GM18873 (cell line): ENCODE measurements around the gene CFTR.
"Not testable (repeated sequence)": the region's sequence is repeated elsewhere in the genome, so short reads cannot be mapped to it uniquely, and the experiment has no call there.

Experiments used
- ATAC-seq: cut with Tn5 transposase; IDR thresholded peaks from one replicate; pipeline ENCODE4 v1.9.1; 2021; ENCODE audit warnings: mild to moderate bottlenecking, moderate library complexity, moderate number of reproducible peaks; ENCODE audit not compliant: unreplicated experiment, low FRiP score

The CFTR gene

GRCh38 chr7:117479225-117480054 is at the start of gene CFTR:
Gene CFTR (plus strand): TSS chr7:117480025. CDS start chr7:117480095, 70 bp downstream.
- no peak for ATAC-seq

- ATAC-seq, result peak; percentile 98
Observed at GRCh38 chr7:117435475-117436043, 44.3 kb upstream of the CFTR start.

DNA sequence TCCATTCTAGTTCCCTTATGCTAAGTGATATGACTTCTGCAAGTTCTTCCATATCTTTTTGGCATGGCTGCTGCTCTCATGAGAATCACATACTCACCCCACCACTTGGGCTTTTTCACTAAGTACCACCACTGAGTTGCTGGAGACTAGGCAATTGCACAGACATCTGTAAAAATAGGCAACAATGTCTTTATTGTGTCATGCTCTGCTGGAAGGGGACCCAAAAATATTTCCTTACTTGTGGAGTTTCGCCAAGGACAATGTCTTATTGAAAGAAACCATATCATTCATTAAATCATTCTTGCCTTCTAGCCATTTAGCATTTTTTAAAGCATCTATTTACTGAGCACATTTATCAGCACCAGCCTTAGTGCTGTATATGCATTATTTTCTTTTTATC is 35.2 kb upstream of the CFTR start:
- no peak for ATAC-seq

GRCh38 chr7:117445206-117445605 is 34.6 kb upstream of the CFTR start:
- no peak for ATAC-seq

GRCh38 chr7:117446220-117446815 is 33.5 kb upstream of the CFTR start:
- ATAC-seq, result no peak

DNA sequence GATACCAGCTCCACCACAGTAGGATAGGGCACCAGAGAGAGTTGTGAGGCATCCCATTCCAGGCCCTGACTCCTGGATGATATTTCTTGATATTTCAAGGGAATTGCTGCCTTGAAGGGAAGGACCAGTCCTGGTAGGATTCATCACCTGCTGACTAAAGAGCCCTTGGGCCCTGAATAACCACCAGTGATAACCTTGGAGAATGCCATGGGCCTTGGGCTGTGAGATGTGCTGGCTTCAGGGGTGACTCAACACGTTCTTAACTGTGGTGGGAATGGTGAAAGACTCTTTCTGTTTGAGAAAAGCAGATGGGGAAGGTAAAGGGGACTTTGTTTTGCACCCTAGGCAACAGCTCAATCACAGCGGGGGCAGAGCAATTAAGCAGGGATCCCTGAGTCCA is 31.2 kb upstream of the CFTR start:
- no peak for ATAC-seq

DNA sequence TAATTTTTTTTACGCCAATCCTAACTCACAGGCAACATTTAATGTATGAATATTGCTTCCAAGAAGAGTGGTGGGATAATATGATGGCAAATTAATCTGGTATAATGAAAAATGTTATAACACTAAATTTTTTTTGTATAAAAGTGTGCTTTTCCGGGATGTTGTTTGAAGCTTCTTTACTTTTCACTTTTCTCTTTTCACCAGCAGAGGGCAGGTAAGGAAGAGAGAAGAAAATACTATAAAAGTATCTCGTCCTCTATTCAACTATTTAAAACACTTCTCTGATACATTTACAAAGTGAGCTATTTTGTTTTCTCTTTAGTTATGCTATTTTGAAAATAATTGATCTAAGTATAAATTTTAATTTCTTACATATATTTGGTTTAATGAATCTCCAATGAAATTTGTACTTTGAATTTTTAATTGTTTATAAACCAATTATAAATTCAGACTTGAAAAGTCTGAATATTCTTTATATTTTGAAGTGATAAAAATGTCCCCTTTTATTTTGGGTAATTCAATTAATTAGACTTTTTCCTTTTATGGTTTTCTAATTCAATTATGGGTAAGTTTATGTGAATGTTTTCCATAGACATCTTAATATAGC is 20.7 kb upstream of the CFTR start:
- no peak for ATAC-seq

DNA sequence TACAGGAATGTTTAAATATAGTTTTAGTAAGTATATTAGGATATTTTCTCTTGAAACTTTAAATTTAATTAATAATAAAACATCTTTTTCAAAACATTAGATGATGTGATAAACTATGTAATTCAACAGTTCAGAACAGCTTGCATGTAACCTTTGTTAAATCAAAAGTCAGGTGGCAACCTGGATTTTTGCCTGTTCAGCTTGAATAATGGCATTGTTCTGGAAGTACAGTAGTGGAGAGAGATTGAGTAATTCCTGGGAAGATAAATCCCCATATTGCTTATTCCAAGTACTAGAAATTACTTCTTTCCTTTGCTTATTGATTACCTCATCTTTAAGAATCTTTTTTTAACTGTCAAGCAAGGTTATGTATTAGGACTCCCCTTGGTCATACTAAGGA is 20.1 kb upstream of the CFTR start:
- ATAC-seq, result no peak

GRCh38 chr7:117460815-117461214 is 19.0 kb upstream of the CFTR start:
- ATAC-seq, result not testable (repeated sequence)

DNA sequence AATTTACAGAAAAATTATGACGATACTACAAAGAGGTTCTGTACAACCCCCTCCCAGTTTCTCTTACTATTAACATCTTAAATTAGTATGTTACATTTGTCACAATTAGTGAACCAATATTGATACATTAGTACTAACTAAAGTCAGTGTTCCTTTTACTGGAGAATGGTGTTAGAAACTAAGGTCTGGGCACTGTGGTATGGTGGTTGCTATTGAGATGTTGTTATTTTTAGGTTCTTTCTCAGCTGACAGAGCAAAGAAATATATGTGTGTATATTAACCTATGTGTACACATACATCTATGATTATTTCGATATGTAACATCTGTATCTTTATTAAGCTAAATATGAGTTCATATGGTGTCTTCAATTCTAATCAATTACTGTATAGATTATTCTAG is 11.7 kb upstream of the CFTR start:
- no peak for ATAC-seq

DNA sequence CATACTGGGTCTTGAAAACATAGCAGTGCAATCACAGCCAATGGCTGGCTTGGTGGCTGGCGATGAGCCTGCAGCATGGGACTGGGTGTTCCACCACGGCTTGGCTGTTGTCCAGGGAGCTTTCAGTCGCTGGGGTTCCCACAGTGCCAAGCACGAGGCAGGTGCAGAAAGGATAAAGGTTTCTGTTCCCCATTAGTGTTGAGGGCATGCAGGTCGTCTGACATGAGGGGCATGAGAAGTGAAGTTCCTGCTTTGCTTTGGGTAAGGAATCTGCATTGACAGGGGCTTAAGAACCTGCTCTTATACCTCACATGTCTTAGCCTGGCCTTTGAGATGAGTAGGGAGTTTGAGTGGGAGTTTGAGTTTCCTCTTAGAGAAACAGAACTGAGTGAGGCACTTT is 9.0 kb upstream of the CFTR start:
- ATAC-seq, result no peak

DNA sequence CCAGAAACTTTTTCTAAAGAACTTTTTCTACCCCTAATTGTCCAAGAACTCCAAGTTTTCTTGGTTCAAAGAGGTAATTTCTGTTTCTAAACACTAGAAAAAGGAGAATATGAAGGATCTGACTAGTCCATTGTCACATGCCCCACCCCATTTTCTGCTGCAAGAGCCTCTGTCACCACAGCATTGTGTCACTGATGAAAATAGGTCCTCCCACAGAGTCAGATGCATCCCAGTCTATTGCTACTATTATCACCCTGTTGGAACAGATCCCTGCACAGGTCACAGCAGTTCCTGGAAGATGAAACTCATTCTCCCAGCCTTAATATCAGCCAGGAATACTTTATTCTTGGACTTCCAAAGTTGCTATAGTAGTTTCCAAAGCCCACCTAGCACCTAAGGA is 7.5 kb upstream of the CFTR start:
- ATAC-seq, result no peak

- no peak for ATAC-seq
Observed at GRCh38 chr7:117476557-117477215, 3.1 kb upstream of the CFTR start.

DNA sequence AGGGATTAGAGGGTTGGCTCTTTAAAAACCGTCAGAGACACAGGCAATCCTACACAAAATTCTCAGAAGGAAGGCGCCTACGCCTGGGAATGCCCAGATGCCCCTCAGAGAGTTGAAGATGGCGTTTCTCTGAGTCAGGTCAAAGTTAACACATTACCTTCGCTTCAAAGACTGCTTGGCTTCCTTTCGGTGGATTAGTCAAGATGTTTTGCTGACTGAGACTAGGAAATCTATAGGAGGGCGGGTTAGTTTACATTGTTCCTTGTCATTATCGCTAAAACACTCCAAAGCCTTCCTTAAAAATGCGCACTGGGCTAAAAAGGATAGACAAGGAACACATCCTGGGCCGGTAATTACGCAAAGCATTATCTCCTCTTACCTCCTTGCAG is 995 bp upstream of the CFTR start:
- no peak for ATAC-seq

- ATAC-seq, result no peak
Observed at GRCh38 chr7:117480055-117480362, 184 bp downstream of the CFTR start.

DNA sequence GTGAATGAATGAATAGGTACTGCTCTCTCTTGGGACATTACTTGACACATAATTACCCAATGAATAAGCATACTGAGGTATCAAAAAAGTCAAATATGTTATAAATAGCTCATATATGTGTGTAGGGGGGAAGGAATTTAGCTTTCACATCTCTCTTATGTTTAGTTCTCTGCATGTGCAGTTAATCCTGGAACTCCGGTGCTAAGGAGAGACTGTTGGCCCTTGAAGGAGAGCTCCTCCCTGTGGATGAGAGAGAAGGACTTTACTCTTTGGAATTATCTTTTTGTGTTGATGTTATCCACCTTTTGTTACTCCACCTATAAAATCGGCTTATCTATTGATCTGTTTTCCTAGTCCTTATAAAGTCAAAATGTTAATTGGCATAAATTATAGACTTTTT is 1.2 kb downstream of the CFTR start:
- no peak for ATAC-seq

DNA sequence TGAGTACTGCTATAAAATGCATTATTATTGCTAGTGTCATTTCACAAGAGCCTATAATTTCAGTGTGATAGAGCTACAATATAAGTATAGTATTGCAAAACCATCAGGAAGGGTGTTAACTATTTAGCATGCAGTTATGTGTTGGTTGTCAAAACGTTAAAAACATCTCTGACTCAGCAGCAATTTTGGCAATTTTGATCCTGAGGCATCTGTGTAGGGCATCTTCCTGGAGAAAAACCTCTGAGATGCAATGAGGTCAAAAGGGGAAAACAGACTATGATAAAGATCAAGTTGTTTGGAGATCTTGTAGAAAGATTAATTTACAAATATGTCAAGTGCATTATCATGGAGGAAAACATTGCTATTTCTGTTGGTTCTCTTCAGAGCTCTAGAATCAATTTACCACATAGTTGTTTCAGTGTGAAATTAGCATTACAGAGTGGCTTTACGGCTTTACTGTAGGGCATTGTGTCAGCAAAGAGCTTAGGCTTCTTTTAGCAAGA is 5.3 kb downstream of the CFTR start:
- no peak for ATAC-seq

GRCh38 chr7:117489016-117489415 is 9.2 kb downstream of the CFTR start:
- no peak for ATAC-seq

GRCh38 chr7:117489430-117489829 is 9.6 kb downstream of the CFTR start:
- no peak for ATAC-seq

- no peak for ATAC-seq
Observed at GRCh38 chr7:117489911-117490310, 10.1 kb downstream of the CFTR start.

DNA sequence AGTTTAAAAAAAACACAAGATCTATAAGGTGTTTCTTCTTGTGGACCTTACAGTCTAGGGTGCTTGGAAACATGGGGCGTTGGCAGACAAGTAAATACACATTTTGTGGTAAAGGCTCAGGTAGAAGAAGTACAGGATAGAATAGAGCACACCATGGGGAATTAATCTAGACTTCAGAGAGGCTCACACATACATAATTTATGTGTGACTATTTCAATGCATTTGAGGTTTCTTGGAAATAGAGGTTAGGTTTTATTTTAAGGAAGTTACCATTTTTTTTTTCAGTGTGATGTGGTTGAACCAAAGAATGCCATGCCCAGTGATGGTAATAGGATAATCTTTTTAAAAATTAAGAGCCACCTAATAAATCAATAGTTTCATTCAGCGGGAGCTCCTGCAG is 12.8 kb downstream of the CFTR start:
- no peak for ATAC-seq
